Tibial artery (tissue), 4 donors: ENCODE measurements around the gene VTI1A.
"Not testable (repeated sequence)": the region's sequence is repeated elsewhere in the genome, so short reads cannot be mapped to it uniquely, and the experiment has no call there.

Source experiments
- DNase-seq, 2 donors: peaks; one replicate each; pipeline ENCODE4 v3.0.0-alpha.2; 2019
- H3K27ac ChIP-seq, 2 donors: fragments of 200-600 bp; sonication (generic) in 1 of 2; 1 replicate in 1 of 2; 2 replicates in 1 of 2; pipeline ENCODE4 v1.5.1; 2018 to 2019; ENCODE audit warnings: mild to moderate bottlenecking in 1 of 2
- H3K27me3 ChIP-seq, 2 donors: fragments of 200-600 bp; sonication (generic) in 1 of 2; one replicate each; pipeline versions ENCODE4 v1.5.1 to v1.6.0; 2016 to 2019
- H3K36me3 ChIP-seq, 3 donors: fragments of 200-600 bp; sonication (generic) in 2 of 3; one replicate each; pipeline ENCODE4 v1.5.1; 2016 to 2019; ENCODE audit warnings: mild to moderate bottlenecking in 2 of 3
- H3K4me1 ChIP-seq, 4 donors: fragments of 200-600 bp; sonication (generic) in 2 of 4; 1 replicate in 3 of 4; 2 replicates in 1 of 4; pipeline ENCODE4 v1.5.1; 2016 to 2019
- H3K4me3 ChIP-seq, 2 donors: fragments of 200-600 bp; sonication (generic) in 1 of 2; 1 replicate in 1 of 2; 2 replicates in 1 of 2; pipeline ENCODE4 v1.5.1; 2018 to 2019; ENCODE audit warnings: mild to moderate bottlenecking in 2 of 2
- H3K9me3 ChIP-seq, 3 donors: fragments of 200-600 bp; sonication (generic) in 1 of 3; one replicate each; pipeline ENCODE4 v1.5.1; 2016 to 2019
- CTCF ChIP-seq, 2 experiments: fragments of 200-600 bp in 1 of 2; fragments of 450-650 bp in 1 of 2; IDR thresholded peaks; one replicate each; pipeline ENCODE4 v1.5.1; 2017 to 2019; ENCODE audit warnings: antibody characterized with exemption in 2 of 2, mild to moderate bottlenecking in 1 of 2, moderate library complexity in 1 of 2
- intact Hi-C: fragments of 100-400 bp; cut with DNase I; formaldehyde crosslinking; loops from one replicate; pipeline ENCODE4 v1.15.0; 2023; ENCODE audit warnings: low total_unique reads

The VTI1A gene

GRCh38 chr10:112722758-112723157 is 275.7 kb downstream of the VTI1A start:
- no peaks in the 10 kb centered on the region for H3K36me3 ChIP-seq
- no peaks in the 10 kb centered on the region for H3K9me3 ChIP-seq
- no peaks in the 10 kb centered on the region for H3K4me1 ChIP-seq
- H3K27ac ChIP-seq = no peak overlapping the region
- intact Hi-C loops = no loop called here
- no peak for DNase-seq
- H3K4me3 ChIP-seq = no peak overlapping the region
- TF ChIP-seq CTCF (IDR thresholded peaks at IDR 0.05) = no peak
- H3K27me3 ChIP-seq = no peaks in the 10 kb centered on the region

GRCh38 chr10:112723876-112724275 is 276.9 kb downstream of the VTI1A start:
- Histone ChIP-seq H3K27ac (no peak overlapping the region), H3K9me3 (no peaks in the 10 kb centered on the region), H3K36me3 (no peaks in the 10 kb centered on the region), H3K4me1 (no peaks in the 10 kb centered on the region), H3K4me3 (no peak overlapping the region), H3K27me3 (no peaks in the 10 kb centered on the region)
- intact Hi-C loops = no loop called here
- TF ChIP-seq CTCF (IDR thresholded peaks at IDR 0.05) = no peak
- no peak for DNase-seq

GRCh38 chr10:112724404-112724991 is 277.5 kb downstream of the VTI1A start:
- H3K4me1 ChIP-seq = no peaks in the 10 kb centered on the region
- TF ChIP-seq CTCF (IDR thresholded peaks at IDR 0.05) = no peak
- DNase-seq = no peak
- H3K9me3 ChIP-seq = no peaks in the 10 kb centered on the region
- no peaks in the 10 kb centered on the region for H3K27me3 ChIP-seq
- intact Hi-C loops = no loop called here
- H3K36me3 ChIP-seq = no peaks in the 10 kb centered on the region
- H3K27ac ChIP-seq = no peak overlapping the region
- no peak overlapping the region for H3K4me3 ChIP-seq

GRCh38 chr10:112728118-112728883 is 281.3 kb downstream of the VTI1A start:
- Histone ChIP-seq H3K4me3 (no peak overlapping the region), H3K36me3 (no peaks in the 10 kb centered on the region), H3K4me1 (peaks cover 0 to 6% (median 0%) of the 10 kb centered on the region in 4 donors), H3K27ac (no peak overlapping the region), H3K9me3 (no peaks in the 10 kb centered on the region), H3K27me3 (no peaks in the 10 kb centered on the region)
- TF ChIP-seq CTCF (IDR thresholded peaks at IDR 0.05) = no peak
- DNase-seq = no peak
- intact Hi-C loops = no loop called here

GRCh38 chr10:112728997-112729396 is 282.0 kb downstream of the VTI1A start:
- no peak overlapping the region for H3K27ac ChIP-seq
- DNase-seq = no peak
- intact Hi-C loops = no loop called here
- no peaks in the 10 kb centered on the region for H3K36me3 ChIP-seq
- peaks cover 0 to 6% (median 0%) of the 10 kb centered on the region in 4 donors for H3K4me1 ChIP-seq
- H3K4me3 ChIP-seq = no peak overlapping the region
- TF ChIP-seq CTCF (IDR thresholded peaks at IDR 0.05) = no peak
- no peaks in the 10 kb centered on the region for H3K27me3 ChIP-seq
- no peaks in the 10 kb centered on the region for H3K9me3 ChIP-seq

- H3K9me3 ChIP-seq, H3K4me1 ChIP-seq, intact Hi-C loops, DNase-seq, H3K4me3 ChIP-seq, H3K36me3 ChIP-seq, H3K27me3 ChIP-seq, H3K27ac ChIP-seq: not testable (repeated sequence)
Measured at GRCh38 chr10:112731450-112731849, 284.4 kb downstream of the VTI1A start.
